ENCODE results near the gene NKX6-1. TPM values are rescaled to one million over a fixed set of nuclear protein-coding genes. Genes with fewer than 3 reads are reported as not detected.

NKX6-1 gene
- total RNA-seq, 1 experiment from 2014 or later = 1.1 TPM

GRCh38 chr4:84483688-84484087 lies 15.4 kb downstream of the NKX6-1 start:
- DNase-seq (ENCODE audit: low read depth, low spot score) = no peak
- ChIA-PET POLR2A (no interaction called here), CTCF (no interaction called here)
- Histone ChIP-seq H3K27me3 (ENCODE audit: control insufficient read depth, insufficient read depth, low read length) (no peaks in the 10 kb centered on the region), H3K36me3 (ENCODE audit: control insufficient read depth, insufficient read depth, low read length) (no peaks in the 10 kb centered on the region), H3K27ac (ENCODE audit: low read length) (no peak overlapping the region), H3K4me1 (ENCODE audit: control insufficient read depth, insufficient read depth, low read length) (no peaks in the 10 kb centered on the region), H3K9me3 (ENCODE audit: control insufficient read depth, insufficient read depth, low read depth, low read length) (no peaks in the 10 kb centered on the region), H3K4me3 (ENCODE audit: low read depth in 2 of 2, low read length in 2 of 2) (no peak overlapping the region)
- in situ Hi-C loops (cut with HindIII; ENCODE audit: low pct_unique_long_range_greater_than_20kb, low sequenced_read_pairs) (no loop called here), intact Hi-C loops (cut with micrococcal nuclease; ENCODE audit: unreplicated experiment) (no loop called here)
- BruUV-seq (replicated peaks) = no TSS peak
- no peak for ATAC-seq
- no peak for TF ChIP-seq CTCF (IDR thresholded peaks at IDR 0.05)

- CTCF ChIA-PET = interaction anchor here (0.7 kb wide), 1 partner anchor 825 kb away, joined by 4 read pairs; no protein-coding TSS in a partner anchor
- intact Hi-C loops (cut with micrococcal nuclease; ENCODE audit: unreplicated experiment) = no loop called here
Measured at GRCh38 chr4:84482564-84483563, 16.2 kb downstream of the NKX6-1 start.

GRCh38 chr4:84481860-84482245 lies 17.2 kb downstream of the NKX6-1 start:
- POLR2A ChIA-PET = no interaction called here
- Histone ChIP-seq H3K36me3 (ENCODE audit: control insufficient read depth, insufficient read depth, low read length) (no peaks in the 10 kb centered on the region), H3K9me3 (ENCODE audit: control insufficient read depth, insufficient read depth, low read depth, low read length) (no peaks in the 10 kb centered on the region), H3K27ac (ENCODE audit: low read length) (no peak overlapping the region), H3K4me3 (ENCODE audit: low read depth in 2 of 2, low read length in 2 of 2) (no peak overlapping the region), H3K4me1 (ENCODE audit: control insufficient read depth, insufficient read depth, low read length) (no peaks in the 10 kb centered on the region), H3K27me3 (ENCODE audit: control insufficient read depth, insufficient read depth, low read length) (no peaks in the 10 kb centered on the region)
- intact Hi-C loops (cut with micrococcal nuclease; ENCODE audit: unreplicated experiment) (no loop called here), in situ Hi-C loops (cut with HindIII; ENCODE audit: low pct_unique_long_range_greater_than_20kb, low sequenced_read_pairs) (no loop called here)
- BruUV-seq (replicated peaks) = no TSS peak
- ATAC-seq (no peak), DNase-seq (ENCODE audit: low read depth, low spot score) (no peak)
- CTCF ChIA-PET = interaction anchor here (0.7 kb wide), 1 partner anchor 824 kb away, joined by 4 read pairs; no protein-coding TSS in a partner anchor
- no peak for TF ChIP-seq CTCF (IDR thresholded peaks at IDR 0.05)

More at GRCh38 chr4:84482564-84483563, 16.2 kb downstream of the NKX6-1 start:
- TF ChIP-seq CTCF (IDR thresholded peaks at IDR 0.05) (peak; percentile 15; the same call in 1 of the 2 replicates), TCF7L2 (IDR thresholded peaks at IDR 0.05; ENCODE audit: low read depth, low read length) (no peak)
- H3K36me3 ChIP-seq (ENCODE audit: control insufficient read depth, insufficient read depth, low read length) = no peaks in the 10 kb centered on the region
- POLR2A ChIA-PET = no interaction called here
- no peak for ATAC-seq
- no peaks in the 10 kb centered on the region for H3K4me1 ChIP-seq (ENCODE audit: control insufficient read depth, insufficient read depth, low read length)
- no peaks in the 10 kb centered on the region for H3K9me3 ChIP-seq (ENCODE audit: control insufficient read depth, insufficient read depth, low read depth, low read length)
- no peak for DNase-seq (ENCODE audit: low read depth, low spot score)
- H3K27ac ChIP-seq (ENCODE audit: low read length) = no peak overlapping the region
- in situ Hi-C loops (cut with HindIII; ENCODE audit: low pct_unique_long_range_greater_than_20kb, low sequenced_read_pairs) = no loop called here
- no peak overlapping the region for H3K4me3 ChIP-seq (ENCODE audit: low read depth in 2 of 2, low read length in 2 of 2)
- BruUV-seq (replicated peaks) = no TSS peak
- no peaks in the 10 kb centered on the region for H3K27me3 ChIP-seq (ENCODE audit: control insufficient read depth, insufficient read depth, low read length)

All from Panc1 (cell line).